Measurements from ENCODE around the gene NSD2.
"Not testable (repeated sequence)": the region's sequence is repeated elsewhere in the genome, so short reads cannot be mapped to it uniquely, and the experiment has no call there.

Gene NSD2

GRCh38 chr4:2008921-2009650 is 137.9 kb downstream of the NSD2 start, which contains the start of gene NELFA:
TSS of gene NELFA (minus strand) at chr4:2008974. CDS start at chr4:2008959, 15 bp downstream.
- DNase-seq = peak; percentile 73

GRCh38 chr4:2009651-2010233 is 138.5 kb downstream of the NSD2 start:
- DNase-seq = peak; percentile 15

DNA sequence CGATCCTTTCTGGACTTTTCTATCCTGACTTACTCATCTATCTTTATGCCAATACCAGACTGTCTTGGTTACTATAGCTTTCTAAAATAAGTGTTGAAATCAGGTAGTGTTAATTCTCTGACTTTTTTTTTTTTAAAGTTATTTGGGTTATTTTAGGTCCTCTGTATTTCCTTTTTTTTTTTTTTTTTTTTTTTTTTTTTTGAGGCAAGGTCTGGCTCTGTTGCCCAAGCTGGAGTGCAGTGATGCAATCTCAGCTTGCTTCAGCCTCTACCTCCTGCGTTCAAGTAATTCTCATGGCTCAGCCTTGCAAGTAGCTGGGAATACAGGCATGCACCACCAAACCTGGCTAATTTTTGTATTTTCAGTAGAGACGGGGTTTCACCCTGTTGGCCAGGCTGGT is 140.4 kb downstream of the NSD2 start:
- no peak for DNase-seq

DNA sequence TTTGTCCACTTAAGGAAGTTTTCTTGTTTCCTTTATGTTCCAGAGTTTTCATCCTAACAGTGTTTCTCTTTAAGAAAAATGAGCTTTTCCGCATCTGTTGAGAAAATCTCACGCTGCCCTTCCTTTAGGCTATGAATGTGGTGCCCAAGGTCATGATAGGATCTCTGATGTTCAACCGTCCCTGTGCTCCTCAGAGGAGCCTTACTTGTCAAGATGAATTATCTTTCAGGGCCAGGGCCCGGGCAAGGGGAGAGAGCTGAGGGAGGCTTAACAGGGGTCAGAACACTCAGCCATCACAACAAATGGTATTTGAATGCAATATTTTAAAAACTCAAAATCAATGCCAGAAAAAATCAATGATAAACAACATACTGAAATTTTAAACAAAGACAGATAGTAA is 143.8 kb downstream of the NSD2 start:
- DNase-seq = no peak

DNA sequence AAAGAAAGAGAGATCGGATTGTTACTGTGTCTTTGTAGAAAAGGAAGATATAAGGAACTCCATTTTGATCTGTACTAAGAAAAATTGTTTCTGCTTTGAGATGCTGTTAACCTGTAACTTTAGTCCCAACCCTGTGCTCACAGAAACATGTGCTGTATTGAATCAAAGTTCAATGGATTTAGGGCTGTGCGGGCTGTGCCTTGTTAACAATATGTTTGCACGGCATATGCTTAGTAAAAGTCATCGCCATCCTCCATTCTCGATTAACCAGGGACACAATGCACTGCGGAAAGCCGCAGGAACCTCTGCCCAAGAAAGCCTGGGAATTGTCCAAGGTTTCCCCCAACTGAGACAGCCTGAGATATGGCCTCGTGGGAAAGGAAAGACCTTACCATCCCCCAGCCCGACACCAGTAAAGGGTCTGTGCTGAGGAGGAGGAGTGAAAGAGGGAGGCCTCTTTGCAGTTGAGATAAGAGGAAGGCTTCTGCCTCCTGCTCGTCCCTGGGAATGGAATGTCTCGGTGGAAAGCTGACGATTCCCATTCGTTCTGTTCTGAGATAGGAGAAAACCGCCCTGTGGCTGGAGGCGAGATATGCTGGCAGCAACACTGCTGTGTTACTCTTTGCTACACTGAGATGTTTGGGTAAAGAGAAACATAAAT is 150.3 kb downstream of the NSD2 start:
- DNase-seq = not testable (repeated sequence)

- DNase-seq = no peak
Observed at GRCh38 chr4:2024683-2025082, 153.5 kb downstream of the NSD2 start.

- no peak for DNase-seq
Observed at GRCh38 chr4:2025817-2026216, 154.6 kb downstream of the NSD2 start.

DNA sequence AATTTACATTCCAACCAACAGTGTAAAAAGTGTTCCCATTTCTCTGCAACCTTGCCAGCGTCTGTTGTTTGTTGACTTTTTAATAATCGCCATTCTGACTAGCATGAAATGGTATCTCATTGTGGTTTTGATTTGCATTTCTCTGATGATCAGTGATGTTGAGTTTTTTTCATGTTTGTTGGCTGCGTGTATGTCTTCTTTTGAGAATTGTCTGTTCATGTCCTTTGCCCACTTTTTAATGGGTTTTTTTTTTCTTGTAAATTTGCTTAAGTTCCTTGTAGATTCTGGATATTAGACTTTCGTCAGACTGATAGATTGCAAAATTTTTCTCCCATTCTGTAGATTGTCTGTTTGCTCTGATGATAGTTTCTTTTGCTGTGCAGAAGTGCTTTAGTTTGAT is 155.9 kb downstream of the NSD2 start:
- DNase-seq = not testable (repeated sequence)

GRCh38 chr4:2031161-2031560 is 160.0 kb downstream of the NSD2 start:
- DNase-seq = not testable (repeated sequence)
